SK-N-MC (cell line): ENCODE results near the gene PDE8A.

ENCODE experiments used
- DNase-seq: peaks from one replicate; pipeline ENCODE4 v3.0.0-alpha.2; 2011; ENCODE audit warnings: low read depth, low spot score
- H3K27ac ChIP-seq: fragments of 200-600 bp; sonication (generic); 2 replicates; pipeline ENCODE4 v1.5.1; 2016; ENCODE audit warnings: mixed run types
- H3K36me3 ChIP-seq: fragments of 200-600 bp; sonication (generic); 2 replicates; pipeline ENCODE4 v1.6.1; 2017; ENCODE audit warnings: antibody characterized with exemption, low read length, mixed read lengths; ENCODE audit not compliant: insufficient read depth
- H3K4me3 ChIP-seq: fragments of 200-600 bp; sonication (generic); 2 replicates; pipeline ENCODE4 v1.5.1; 2016
- H3K9ac ChIP-seq: fragments of 200-600 bp; sonication (generic); 2 replicates; pipeline ENCODE4 v1.8.0; 2017; ENCODE audit warnings: mixed run types, mixed read lengths; ENCODE audit not compliant: insufficient read length
- H3K9me3 ChIP-seq: fragments of 200-600 bp; sonication (generic); 2 replicates; pipeline ENCODE4 v1.6.1; 2017; ENCODE audit warnings: low read depth, mild to moderate bottlenecking, antibody characterized with exemption, low read length, moderate library complexity, mixed read lengths
- EZH2 ChIP-seq: fragments of 200-600 bp; sonication (generic); IDR thresholded peaks from one replicate; pipeline ENCODE4 v1.6.1; 2017; ENCODE audit warnings: antibody characterized with exemption
- FOXP2 ChIP-seq: optimal IDR thresholded peaks from 2 replicates; pipeline ENCODE3; 2011; ENCODE audit warnings: mild to moderate bottlenecking, moderate library complexity; ENCODE audit not compliant: insufficient read depth; ENCODE audit errors: extremely low read length, control extremely low read depth
- POLR2AphosphoS5 ChIP-seq: IDR thresholded peaks from 2 replicates; pipeline ENCODE4 v1.6.1; 2012; ENCODE audit warnings: mild to moderate bottlenecking, low read depth, low read length, borderline replicate concordance

The PDE8A gene

DNA sequence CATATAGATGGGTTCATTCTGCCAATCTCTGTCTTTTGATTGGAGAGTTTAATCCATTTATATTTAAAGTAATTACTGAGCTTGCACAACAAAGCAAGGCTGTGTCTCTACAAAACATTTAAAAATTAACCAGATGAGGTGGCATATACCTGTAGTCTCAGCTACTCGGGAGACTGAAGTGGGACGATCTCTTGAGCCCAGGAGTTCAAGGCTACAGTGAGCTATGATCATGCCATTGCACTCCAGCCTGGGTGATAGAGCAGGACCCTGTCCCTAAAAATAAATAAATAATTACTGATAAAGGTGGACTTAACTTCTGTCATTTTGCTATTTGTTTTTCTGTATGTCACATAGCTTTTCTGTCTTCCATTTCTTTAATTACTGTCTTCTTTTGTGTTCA, 78.1 kb downstream of the PDE8A start:
- DNase-seq: no peak
- no peaks in the 10 kb centered on the region for H3K36me3 ChIP-seq

DNA sequence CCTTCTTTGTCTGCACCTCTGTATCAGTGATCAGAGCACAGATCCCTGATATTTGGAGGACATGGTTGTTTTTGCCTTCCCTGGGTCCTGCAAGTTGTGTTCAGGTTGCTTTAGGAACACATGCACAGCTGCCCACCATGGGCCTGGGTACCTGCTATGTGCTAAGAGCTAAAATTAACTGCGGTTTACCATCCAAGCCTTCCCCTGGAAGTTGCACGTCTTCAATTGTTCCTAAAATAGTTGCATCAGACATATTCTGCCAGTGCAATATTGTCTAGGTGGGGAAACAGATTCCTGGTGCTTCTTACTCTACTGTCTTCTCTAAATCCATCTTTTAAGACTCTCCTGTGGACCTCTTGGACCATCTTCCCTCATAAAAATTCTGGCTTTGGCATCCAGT, 80.9 kb downstream of the PDE8A start:
- no peaks in the 10 kb centered on the region for H3K36me3 ChIP-seq
- DNase-seq: no peak
- no peak overlapping the region for H3K4me3 ChIP-seq
- no peak overlapping the region for H3K27ac ChIP-seq
- no peak overlapping the region for H3K9ac ChIP-seq
- TF ChIP-seq EZH2 (no peak), FOXP2 (no peak), POLR2AphosphoS5 (no peak)
- H3K9me3 ChIP-seq: no peaks in the 10 kb centered on the region

More for the DNA sequence above, 78.1 kb downstream of the PDE8A start:
- no peak overlapping the region for H3K4me3 ChIP-seq
- no peaks in the 10 kb centered on the region for H3K9me3 ChIP-seq
- no peak overlapping the region for H3K27ac ChIP-seq
- H3K9ac ChIP-seq: no peak overlapping the region
- no peak for TF ChIP-seq FOXP2
- no peak for TF ChIP-seq POLR2AphosphoS5
- TF ChIP-seq EZH2: no peak

- no peak overlapping the region for H3K9ac ChIP-seq
- no peak overlapping the region for H3K4me3 ChIP-seq
- H3K27ac ChIP-seq: no peak overlapping the region
- no peak for TF ChIP-seq POLR2AphosphoS5
- TF ChIP-seq FOXP2: no peak
- no peak for TF ChIP-seq EZH2
- DNase-seq: no peak
- H3K9me3 ChIP-seq: no peaks in the 10 kb centered on the region
- H3K36me3 ChIP-seq: no peaks in the 10 kb centered on the region
These were observed 81.4 kb downstream of the PDE8A start for GRCh38 chr15:85063088-85063487.

GRCh38 chr15:85063522-85064079, 81.9 kb downstream of the PDE8A start:
- DNase-seq: no peak
- TF ChIP-seq EZH2: no peak
- TF ChIP-seq POLR2AphosphoS5: no peak
- no peak for TF ChIP-seq FOXP2
- H3K27ac ChIP-seq: no peak overlapping the region
- H3K36me3 ChIP-seq: no peaks in the 10 kb centered on the region
- no peak overlapping the region for H3K9ac ChIP-seq
- H3K4me3 ChIP-seq: no peak overlapping the region
- H3K9me3 ChIP-seq: no peaks in the 10 kb centered on the region

GRCh38 chr15:85064710-85065109, 83.1 kb downstream of the PDE8A start:
- TF ChIP-seq FOXP2 (no peak), POLR2AphosphoS5 (no peak), EZH2 (no peak)
- no peaks in the 10 kb centered on the region for H3K9me3 ChIP-seq
- no peak overlapping the region for H3K4me3 ChIP-seq
- H3K9ac ChIP-seq: no peak overlapping the region
- H3K36me3 ChIP-seq: no peaks in the 10 kb centered on the region
- H3K27ac ChIP-seq: no peak overlapping the region
- no peak for DNase-seq

- TF ChIP-seq EZH2 (no peak), POLR2AphosphoS5 (no peak), FOXP2 (no peak)
- H3K9me3 ChIP-seq: no peaks in the 10 kb centered on the region
- no peaks in the 10 kb centered on the region for H3K36me3 ChIP-seq
- DNase-seq: no peak
- no peak overlapping the region for H3K27ac ChIP-seq
- no peak overlapping the region for H3K9ac ChIP-seq
- no peak overlapping the region for H3K4me3 ChIP-seq
These were observed 89.4 kb downstream of the PDE8A start for GRCh38 chr15:85071061-85071460.

- no peak overlapping the region for H3K27ac ChIP-seq
- H3K4me3 ChIP-seq: no peak overlapping the region
- no peaks in the 10 kb centered on the region for H3K9me3 ChIP-seq
- TF ChIP-seq EZH2: no peak
- no peak for TF ChIP-seq POLR2AphosphoS5
- no peak for TF ChIP-seq FOXP2
- DNase-seq: no peak
- H3K36me3 ChIP-seq: no peaks in the 10 kb centered on the region
- H3K9ac ChIP-seq: no peak overlapping the region
These were observed 89.8 kb downstream of the PDE8A start for GRCh38 chr15:85071504-85071903.

GRCh38 chr15:85072917-85073316, 91.3 kb downstream of the PDE8A start:
- Histone ChIP-seq H3K9ac (no peak overlapping the region), H3K27ac (no peak overlapping the region), H3K9me3 (no peaks in the 10 kb centered on the region), H3K4me3 (no peak overlapping the region), H3K36me3 (no peaks in the 10 kb centered on the region)
- DNase-seq: no peak
- no peak for TF ChIP-seq FOXP2
- no peak for TF ChIP-seq EZH2
- no peak for TF ChIP-seq POLR2AphosphoS5

GRCh38 chr15:85073556-85074194, 92.0 kb downstream of the PDE8A start:
- no peaks in the 10 kb centered on the region for H3K36me3 ChIP-seq
- no peaks in the 10 kb centered on the region for H3K9me3 ChIP-seq
- no peak overlapping the region for H3K27ac ChIP-seq
- H3K4me3 ChIP-seq: no peak overlapping the region
- no peak for TF ChIP-seq EZH2
- TF ChIP-seq FOXP2: no peak
- no peak for TF ChIP-seq POLR2AphosphoS5
- no peak for DNase-seq
- H3K9ac ChIP-seq: no peak overlapping the region
